ENCODE results near the gene KY. TPM values are rescaled to one million over a fixed set of nuclear protein-coding genes. Genes with fewer than 3 reads are reported as not detected.

KY gene
- total RNA-seq, 2 donors from 2014 or later = 0.33 to 0.59 TPM

DNA sequence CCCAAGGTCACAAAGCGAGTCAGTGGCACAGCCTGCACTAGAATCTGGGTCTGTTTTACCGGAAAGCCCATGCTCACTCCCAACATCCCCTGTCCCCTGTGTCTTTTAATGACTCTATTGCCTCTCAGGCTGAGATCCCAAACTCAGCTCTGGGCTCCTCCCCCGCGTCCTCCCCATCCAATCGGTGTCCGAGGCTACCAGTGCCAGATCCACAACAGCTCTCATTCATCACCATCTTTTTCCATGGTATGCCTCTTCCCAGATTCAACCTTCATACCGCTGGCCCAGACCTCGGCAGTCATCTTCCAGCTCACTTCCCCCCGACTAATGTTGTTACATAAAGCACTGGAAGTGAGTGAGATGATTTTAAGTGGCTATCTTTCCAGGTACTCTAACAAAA lies 16.1 kb upstream of the KY start:
- DNase-seq (ENCODE audit: low spot score) = no peak
- H3K36me3 ChIP-seq = no peaks in the 10 kb centered on the region
- H3K4me3 ChIP-seq = no peak overlapping the region
- TF ChIP-seq, protein P1, sequence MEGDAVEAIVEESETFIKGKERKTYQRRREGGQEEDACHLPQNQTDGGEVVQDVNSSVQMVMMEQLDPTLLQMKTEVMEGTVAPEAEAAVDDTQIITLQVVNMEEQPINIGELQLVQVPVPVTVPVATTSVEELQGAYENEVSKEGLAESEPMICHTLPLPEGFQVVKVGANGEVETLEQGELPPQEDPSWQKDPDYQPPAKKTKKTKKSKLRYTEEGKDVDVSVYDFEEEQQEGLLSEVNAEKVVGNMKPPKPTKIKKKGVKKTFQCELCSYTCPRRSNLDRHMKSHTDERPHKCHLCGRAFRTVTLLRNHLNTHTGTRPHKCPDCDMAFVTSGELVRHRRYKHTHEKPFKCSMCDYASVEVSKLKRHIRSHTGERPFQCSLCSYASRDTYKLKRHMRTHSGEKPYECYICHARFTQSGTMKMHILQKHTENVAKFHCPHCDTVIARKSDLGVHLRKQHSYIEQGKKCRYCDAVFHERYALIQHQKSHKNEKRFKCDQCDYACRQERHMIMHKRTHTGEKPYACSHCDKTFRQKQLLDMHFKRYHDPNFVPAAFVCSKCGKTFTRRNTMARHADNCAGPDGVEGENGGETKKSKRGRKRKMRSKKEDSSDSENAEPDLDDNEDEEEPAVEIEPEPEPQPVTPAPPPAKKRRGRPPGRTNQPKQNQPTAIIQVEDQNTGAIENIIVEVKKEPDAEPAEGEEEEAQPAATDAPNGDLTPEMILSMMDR (IDR thresholded peaks at IDR 0.05) = no peak
- H3K9me3 ChIP-seq = no peaks in the 10 kb centered on the region
- no peaks in the 10 kb centered on the region for H3K27me3 ChIP-seq
- no peaks in the 10 kb centered on the region for H3K4me1 ChIP-seq
- no peak overlapping the region for H3K27ac ChIP-seq

DNA sequence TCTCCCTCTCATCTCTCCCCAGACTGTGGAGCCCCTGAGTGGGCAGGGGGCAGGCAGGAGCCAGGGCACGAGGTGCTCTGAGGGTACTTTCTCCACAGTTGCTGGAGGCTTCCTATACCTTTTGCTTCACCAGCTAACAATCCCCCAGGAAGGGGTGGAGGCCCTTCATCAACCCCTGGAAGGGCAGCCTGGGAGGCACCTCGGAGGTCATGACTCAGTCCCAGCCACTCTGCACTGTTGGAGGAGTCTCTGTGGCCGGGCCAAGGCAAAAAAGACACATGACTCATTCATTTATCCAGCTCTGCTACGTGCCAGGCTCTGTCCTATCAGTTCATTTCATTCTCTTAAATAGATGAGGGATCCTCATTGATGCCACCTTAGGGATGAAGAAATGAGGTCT lies 15.6 kb upstream of the KY start:
- Histone ChIP-seq H3K4me1 (no peaks in the 10 kb centered on the region), H3K4me3 (no peak overlapping the region), H3K27ac (no peak overlapping the region), H3K9me3 (no peaks in the 10 kb centered on the region), H3K36me3 (no peaks in the 10 kb centered on the region), H3K27me3 (no peaks in the 10 kb centered on the region)
- no peak for DNase-seq (ENCODE audit: low spot score)
- TF ChIP-seq, protein P1 (IDR thresholded peaks at IDR 0.05) = no peak

DNA sequence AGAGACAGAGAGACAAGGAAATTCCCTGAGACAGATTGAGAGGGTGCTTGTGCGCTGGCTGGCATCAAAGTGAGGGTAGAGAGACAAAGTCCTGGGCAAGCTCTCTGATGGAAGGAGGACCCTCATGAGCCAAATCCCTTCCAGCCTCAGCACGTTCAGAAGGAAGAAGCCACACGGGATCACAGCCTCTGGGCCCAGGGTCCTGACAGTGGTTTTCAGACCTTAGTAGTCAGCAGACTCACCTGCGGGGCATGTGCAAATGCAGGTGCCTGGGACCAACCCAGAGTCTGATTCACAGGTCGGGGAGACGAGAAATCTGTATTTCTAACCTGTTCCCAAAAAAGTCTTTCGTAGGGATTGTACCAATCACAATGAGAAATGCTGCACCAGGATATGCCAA lies 15.2 kb upstream of the KY start:
- Histone ChIP-seq H3K36me3 (no peaks in the 10 kb centered on the region), H3K27me3 (no peaks in the 10 kb centered on the region), H3K4me3 (no peak overlapping the region), H3K9me3 (no peaks in the 10 kb centered on the region), H3K27ac (no peak overlapping the region), H3K4me1 (no peaks in the 10 kb centered on the region)
- no peak for DNase-seq (ENCODE audit: low spot score)
- TF ChIP-seq, protein P1 (IDR thresholded peaks at IDR 0.05) = no peak

DNA sequence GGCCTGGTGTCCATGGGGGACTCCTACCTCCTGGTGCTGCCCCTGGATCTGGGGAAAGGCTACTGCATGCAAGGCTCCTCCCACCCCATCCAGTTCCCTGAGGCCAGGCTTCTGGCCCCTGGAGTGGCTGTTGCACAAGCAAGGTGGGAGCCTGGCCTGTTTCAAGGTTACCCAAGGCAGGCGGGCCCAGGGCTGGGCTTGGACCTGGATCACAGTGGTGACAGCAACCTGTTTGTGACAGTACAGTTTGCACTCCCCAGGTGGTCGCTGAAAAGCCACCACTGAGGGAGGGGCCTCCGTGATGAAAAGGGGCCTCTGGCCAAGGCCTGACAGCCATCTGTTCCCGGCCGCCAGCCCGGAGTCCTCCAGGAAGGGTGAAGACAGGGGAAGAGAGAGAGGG lies 14.4 kb upstream of the KY start:
- DNase-seq (ENCODE audit: low spot score) = no peak
- Histone ChIP-seq H3K4me1 (no peaks in the 10 kb centered on the region), H3K36me3 (no peaks in the 10 kb centered on the region), H3K9me3 (no peaks in the 10 kb centered on the region), H3K4me3 (no peak overlapping the region), H3K27me3 (no peaks in the 10 kb centered on the region), H3K27ac (no peak overlapping the region)
- TF ChIP-seq, protein P1 (IDR thresholded peaks at IDR 0.05) = no peak

DNA sequence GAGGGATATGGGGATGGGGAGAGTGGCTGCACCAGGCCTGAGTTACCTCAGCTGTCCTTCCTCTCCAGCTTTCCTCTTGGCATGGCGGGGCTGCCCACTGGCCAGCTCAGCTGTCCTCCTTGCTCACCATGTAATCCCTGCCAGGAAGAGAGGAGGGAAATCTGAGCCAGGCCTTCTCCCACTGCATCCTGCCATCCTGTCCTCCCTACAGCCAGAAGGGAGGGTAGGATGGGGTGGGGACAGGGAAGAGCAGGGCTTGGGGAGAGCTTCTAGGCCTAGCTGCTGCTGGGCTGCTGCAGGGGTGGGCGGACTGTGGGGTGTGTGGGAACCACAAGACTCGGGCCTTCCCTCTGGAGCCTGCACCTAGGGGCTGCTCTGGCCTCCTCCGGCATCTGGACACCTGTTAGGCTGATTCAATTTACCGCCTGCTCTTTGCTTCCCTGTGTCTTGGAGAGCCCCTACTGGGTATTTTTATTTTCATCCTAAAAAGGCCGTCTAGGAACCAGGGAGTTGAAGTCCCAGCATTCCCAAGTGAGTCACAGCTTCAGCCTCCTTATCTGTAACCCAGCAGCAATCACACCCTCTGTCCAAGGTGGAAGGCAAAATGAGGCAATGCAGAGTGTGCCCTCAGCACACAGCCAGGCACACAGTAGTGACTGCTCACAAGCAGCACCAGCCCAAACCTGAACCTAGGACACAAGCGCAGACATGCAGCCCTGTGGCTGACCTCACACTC lies 13.1 kb upstream of the KY start:
- Histone ChIP-seq H3K4me3 (no peak overlapping the region), H3K27ac (peak overlapping the region in 1 of 2 donors; percentile 40), H3K27me3 (no peaks in the 10 kb centered on the region), H3K36me3 (no peaks in the 10 kb centered on the region), H3K4me1 (no peaks in the 10 kb centered on the region), H3K9me3 (no peaks in the 10 kb centered on the region)
- TF ChIP-seq, protein P1 (IDR thresholded peaks at IDR 0.05) = no peak
- no peak for DNase-seq (ENCODE audit: low spot score)

DNA sequence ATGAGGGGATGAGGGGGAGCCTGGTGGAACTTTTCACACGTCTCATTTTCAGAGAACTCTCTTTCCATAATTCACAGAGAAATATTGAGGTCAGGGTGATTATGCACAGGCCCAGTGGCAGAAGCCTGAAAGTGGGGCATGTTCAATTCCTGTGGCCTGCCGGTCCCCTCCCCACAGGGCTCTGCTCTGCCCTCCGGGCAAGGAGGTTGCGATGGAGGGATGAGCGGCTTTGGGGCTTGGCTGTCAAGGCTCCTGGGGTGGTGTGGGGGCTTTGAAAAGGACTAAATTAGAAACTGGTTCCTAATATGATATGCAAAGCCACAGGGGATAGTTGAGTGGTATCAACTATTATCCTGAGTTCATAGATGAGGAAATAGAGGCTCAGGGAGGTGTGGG lies 9.2 kb upstream of the KY start:
- Histone ChIP-seq H3K27me3 (no peaks in the 10 kb centered on the region), H3K36me3 (no peaks in the 10 kb centered on the region), H3K4me3 (no peak overlapping the region), H3K4me1 (no peaks in the 10 kb centered on the region), H3K27ac (no peak overlapping the region), H3K9me3 (no peaks in the 10 kb centered on the region)
- TF ChIP-seq, protein P1 (IDR thresholded peaks at IDR 0.05) = no peak
- no peak for DNase-seq (ENCODE audit: low spot score)

Measured in right atrium auricular region (tissue), 2 donors.